ENCODE results near the gene SUPT3H. TPM values are rescaled to one million over a fixed set of nuclear protein-coding genes. Genes with fewer than 3 reads are reported as not detected.

The SUPT3H gene
- total and polyA plus RNA-seq, 2 donors (not counting 1 experiment from before 2014, with no cell fraction given) = 5.5 to 12.4 TPM

GRCh38 chr6:45075246-45075645 lies 302.5 kb downstream of the SUPT3H start:
- no peak overlapping the region for H3K27ac Mint-ChIP-seq
- no peak for ATAC-seq (ENCODE audit: low read depth)
- ChIA-PET CTCF (no interaction called here), POLR2A (no interaction called here)
- Histone ChIP-seq H3K9me3 (ENCODE audit: control extremely low read depth in 1 of 3, control insufficient read depth in 2 of 3, insufficient read depth in 1 of 3, low read length in 2 of 3) (peaks cover 0 to 13% (median 11%) of the 10 kb centered on the region in 3 donors), H3K79me2 (ENCODE audit: control insufficient read depth, insufficient read depth, low read length) (no peaks in the 10 kb centered on the region), H3K9ac (ENCODE audit: low read length) (no peak overlapping the region), H2AFZ (ENCODE audit: insufficient read depth, low read depth, low read length, poor library complexity, severe bottlenecking) (no peak overlapping the region), H3K27ac (ENCODE audit: low read length in 2 of 2) (no peak overlapping the region), H3K36me3 (replicated peaks in 1 of 2; ENCODE audit: control extremely low read depth in 1 of 2, control insufficient read depth in 1 of 2, extremely low read depth in 1 of 2, insufficient read depth in 2 of 2, low read length in 1 of 2) (no peaks in the 10 kb centered on the region), H3K4me3 (ENCODE audit: control extremely low read depth in 1 of 5, extremely low read depth in 1 of 5, insufficient read depth in 1 of 5, low read depth in 2 of 5, low read length in 4 of 5) (no peak overlapping the region), H4K20me1 (ENCODE audit: control insufficient read depth, insufficient read depth, low read length, poor library complexity, severe bottlenecking) (no peaks in the 10 kb centered on the region), H3K4me1 (ENCODE audit: control insufficient read depth in 2 of 2, insufficient read depth in 2 of 2, low read length in 2 of 2) (no peaks in the 10 kb centered on the region), H3K27me3 (replicated peaks in 1 of 4; ENCODE audit: control extremely low read depth in 1 of 4, control insufficient read depth in 3 of 4, insufficient read depth in 4 of 4, low read length in 3 of 4) (no peaks in the 10 kb centered on the region), H3K4me2 (replicated peaks; ENCODE audit: low read depth, low read length, poor library complexity, severe bottlenecking) (no peak overlapping the region)
- H3K4me1 Mint-ChIP-seq = peaks cover 4% of the 10 kb centered on the region
- peaks cover 6% of the 10 kb centered on the region for H3K9me3 Mint-ChIP-seq (ENCODE audit: insufficient read depth)
- WGBS (ENCODE audit: insufficient coverage) = no CpG with 5 or more reads among the region's 2 CpGs
- TF ChIP-seq CTCF (IDR thresholded peaks at IDR 0.05) (no peak), EZH2 (IDR thresholded peaks at IDR 0.05; ENCODE audit: borderline replicate concordance, insufficient read depth, low read depth, low read length, poor library complexity, severe bottlenecking) (no peak)
- no peaks in the 10 kb centered on the region for H3K27me3 Mint-ChIP-seq
- no peak for DNase-seq
- H3K4me3 Mint-ChIP-seq = no peak overlapping the region
- intact Hi-C loops (cut with micrococcal nuclease) = no loop called here

GRCh38 chr6:45074439-45074838 lies 303.3 kb downstream of the SUPT3H start:
- peaks cover 3% of the 10 kb centered on the region for H3K9me3 Mint-ChIP-seq (ENCODE audit: insufficient read depth)
- H3K9ac ChIP-seq (ENCODE audit: low read length) = no peak overlapping the region
- WGBS (ENCODE audit: insufficient coverage) = no CpG with 5 or more reads among the region's 1 CpG
- peaks cover 4% of the 10 kb centered on the region for H3K4me1 Mint-ChIP-seq
- H3K27ac Mint-ChIP-seq = no peak overlapping the region
- no peaks in the 10 kb centered on the region for H3K79me2 ChIP-seq (ENCODE audit: control insufficient read depth, insufficient read depth, low read length)
- no peaks in the 10 kb centered on the region for H3K27me3 Mint-ChIP-seq
- POLR2A ChIA-PET = no interaction called here
- DNase-seq = no peak
- no peak overlapping the region for H3K27ac ChIP-seq (ENCODE audit: low read length in 2 of 2)
- H3K4me1 ChIP-seq (ENCODE audit: control insufficient read depth in 2 of 2, insufficient read depth in 2 of 2, low read length in 2 of 2) = no peaks in the 10 kb centered on the region
- H4K20me1 ChIP-seq (ENCODE audit: control insufficient read depth, insufficient read depth, low read length, poor library complexity, severe bottlenecking) = no peaks in the 10 kb centered on the region
- H3K4me3 ChIP-seq (ENCODE audit: control extremely low read depth in 1 of 5, extremely low read depth in 1 of 5, insufficient read depth in 1 of 5, low read depth in 2 of 5, low read length in 4 of 5) = no peak overlapping the region
- peaks cover 0 to 12% (median 11%) of the 10 kb centered on the region in 3 donors for H3K9me3 ChIP-seq (ENCODE audit: control extremely low read depth in 1 of 3, control insufficient read depth in 2 of 3, insufficient read depth in 1 of 3, low read length in 2 of 3)
- H3K4me3 Mint-ChIP-seq = no peak overlapping the region
- H3K27me3 ChIP-seq (replicated peaks in 1 of 4; ENCODE audit: control extremely low read depth in 1 of 4, control insufficient read depth in 3 of 4, insufficient read depth in 4 of 4, low read length in 3 of 4) = no peaks in the 10 kb centered on the region
- CTCF ChIA-PET = interaction anchor here (0.7 kb wide), 1 partner anchor 79 kb away, joined by 3 read pairs; no protein-coding TSS in a partner anchor
- intact Hi-C loops (cut with micrococcal nuclease) = no loop called here
- no peak for ATAC-seq (ENCODE audit: low read depth)
- TF ChIP-seq EZH2 (IDR thresholded peaks at IDR 0.05; ENCODE audit: borderline replicate concordance, insufficient read depth, low read depth, low read length, poor library complexity, severe bottlenecking) (no peak), CTCF (IDR thresholded peaks at IDR 0.05) (no peak)
- H3K4me2 ChIP-seq (replicated peaks; ENCODE audit: low read depth, low read length, poor library complexity, severe bottlenecking) = no peak overlapping the region
- H2AFZ ChIP-seq (ENCODE audit: insufficient read depth, low read depth, low read length, poor library complexity, severe bottlenecking) = no peak overlapping the region
- H3K36me3 ChIP-seq (replicated peaks in 1 of 2; ENCODE audit: control extremely low read depth in 1 of 2, control insufficient read depth in 1 of 2, extremely low read depth in 1 of 2, insufficient read depth in 2 of 2, low read length in 1 of 2) = no peaks in the 10 kb centered on the region

Data from B cell (primary cell).